A673 (cell line): ENCODE data around the gene CFAP61. TPM values are rescaled to one million over a fixed set of nuclear protein-coding genes. Genes with fewer than 3 reads are reported as not detected.

Experiments used
- BruUV-seq: library from RNA; stranded (reverse); fragments of 400-500 nt; replicated peaks from 2 replicates; lab custom pipeline; 2021; lab: Mats Ljungman, UMichigan
- CTCF ChIA-PET: fragments of 300-600 bp; sonication (Branson Sonifier 250); formaldehyde crosslinking; loops from one replicate; lab custom pipeline; 2022; ENCODE audit warnings: antibody characterized with exemption; lab: Charles Lee
- POLR2A ChIA-PET: fragments of 300-600 bp; sonication (Branson Sonifier 250); formaldehyde crosslinking; loops from one replicate; lab custom pipeline; 2022; ENCODE audit warnings: antibody characterized with exemption; ENCODE audit not compliant: low non-redundant PET; lab: Charles Lee
- DNase-seq: peaks from one replicate; pipeline ENCODE4 v3.0.0-alpha.2; 2015; ENCODE audit warnings: low spot score
- H3K27ac ChIP-seq: fragments of 200-600 bp; sonication (generic); 2 replicates; pipeline ENCODE4 v1.5.1; 2016; ENCODE audit warnings: mixed run types, low read depth, mild to moderate bottlenecking, mixed read lengths, antibody characterized with exemption, low read length; ENCODE audit not compliant: poor library complexity, severe bottlenecking
- H3K27me3 ChIP-seq: fragments of 200-600 bp; sonication (generic); replicated peaks from 2 replicates; pipeline ENCODE4 v1.6.1; 2017; ENCODE audit warnings: mixed run types, low read depth, mild to moderate bottlenecking, mixed read lengths, antibody characterized with exemption, low read length; ENCODE audit not compliant: insufficient read depth, poor library complexity
- H3K36me3 ChIP-seq: fragments of 200-600 bp; sonication (generic); 2 replicates; pipeline ENCODE4 v1.6.1; 2016; ENCODE audit warnings: mixed run types, mild to moderate bottlenecking, mixed read lengths, antibody characterized with exemption, low read length; ENCODE audit not compliant: insufficient read depth, poor library complexity, severe bottlenecking
- H3K4me1 ChIP-seq: fragments of 200-600 bp; sonication (generic); 2 replicates; pipeline ENCODE4 v1.6.1; 2017; ENCODE audit warnings: mixed run types, mild to moderate bottlenecking, mixed read lengths, antibody characterized with exemption, low read length; ENCODE audit not compliant: insufficient read depth, poor library complexity, severe bottlenecking
- H3K4me3 ChIP-seq: fragments of 200-600 bp; sonication (generic); 2 replicates; pipeline ENCODE4 v1.5.1; 2016; ENCODE audit warnings: low read depth, mixed run types, mild to moderate bottlenecking, mixed read lengths, low read length; ENCODE audit not compliant: poor library complexity, severe bottlenecking
- H3K9me3 ChIP-seq: fragments of 200-600 bp; sonication (generic); 2 replicates; pipeline ENCODE4 v1.6.1; 2016; ENCODE audit warnings: mixed run types, low read depth, mild to moderate bottlenecking, mixed read lengths, antibody characterized with exemption, low read length; ENCODE audit not compliant: poor library complexity, severe bottlenecking
- CTCF ChIP-seq: fragments of 300-800, 200-600 bp; sonication (generic); conservative IDR thresholded peaks from 2 replicates; pipeline ENCODE4 v1.5.1; 2017; ENCODE audit warnings: low read depth, mild to moderate bottlenecking, antibody characterized with exemption, low read length, moderate library complexity, mixed read lengths
- EZH2 ChIP-seq: fragments of 200-600 bp; sonication (generic); IDR thresholded peaks from 2 replicates; pipeline ENCODE4 v1.6.1; 2017; ENCODE audit warnings: borderline replicate concordance, low read depth, mild to moderate bottlenecking, mixed read lengths, antibody characterized with exemption, low read length; ENCODE audit not compliant: poor library complexity, severe bottlenecking
- intact Hi-C: fragments of 100-400 bp; cut with micrococcal nuclease; formaldehyde crosslinking; loops from one replicate; pipeline ENCODE4 v1.10.0; 2022; ENCODE audit not compliant: unreplicated experiment
- total RNA-seq: library from RNA; stranded (reverse); gene quantifications from 2 replicates; pipeline ENCODE4 v1.2.3, GENCODE V29; 2021

CFAP61 gene
- total RNA-seq, 1 experiment from 2014 or later, result not detected

DNA sequence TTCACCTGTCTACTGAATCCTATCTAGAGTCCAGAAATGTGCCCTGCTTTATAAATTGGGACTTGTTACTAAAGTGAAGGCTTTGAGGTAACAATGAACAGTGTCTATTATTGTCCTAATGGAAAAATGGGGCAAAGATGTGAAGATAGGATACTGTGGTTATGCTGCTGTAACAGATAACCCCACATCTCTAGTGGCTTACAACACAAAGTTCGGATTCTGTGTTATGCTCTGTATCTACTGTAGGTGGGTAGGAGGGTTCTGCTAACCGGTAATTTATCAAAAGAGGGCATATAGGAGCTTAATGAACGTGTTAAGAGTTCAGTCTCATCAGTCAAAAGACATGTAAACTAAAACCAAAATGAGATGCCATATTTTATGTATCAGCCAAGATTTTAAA, 28.9 kb upstream of the CFAP61 start:
- Histone ChIP-seq H3K9me3 (no peaks in the 10 kb centered on the region), H3K4me1 (no peaks in the 10 kb centered on the region), H3K4me3 (no peak overlapping the region), H3K27me3 (no peaks in the 10 kb centered on the region), H3K36me3 (peaks cover 21% of the 10 kb centered on the region), H3K27ac (no peak overlapping the region)
- CTCF ChIA-PET, result no interaction called here
- DNase-seq, result no peak
- BruUV-seq, result no TSS peak
- POLR2A ChIA-PET, result no interaction called here
- intact Hi-C loops, result no loop called here
- TF ChIP-seq EZH2, result no peak

GRCh38 chr20:20024942-20025341, 27.4 kb upstream of the CFAP61 start:
- H3K36me3 ChIP-seq, result peaks cover 28% of the 10 kb centered on the region
- ChIA-PET CTCF (no interaction called here), POLR2A (no interaction called here)
- H3K4me1 ChIP-seq, result no peaks in the 10 kb centered on the region
- DNase-seq, result no peak
- TF ChIP-seq CTCF (no peak), EZH2 (no peak)
- intact Hi-C loops, result no loop called here
- BruUV-seq, result no TSS peak
- no peak overlapping the region for H3K27ac ChIP-seq
- H3K27me3 ChIP-seq, result no peaks in the 10 kb centered on the region
- no peaks in the 10 kb centered on the region for H3K9me3 ChIP-seq
- no peak overlapping the region for H3K4me3 ChIP-seq

GRCh38 chr20:20027284-20027683, 25.0 kb upstream of the CFAP61 start:
- Histone ChIP-seq H3K4me1 (no peaks in the 10 kb centered on the region), H3K36me3 (peaks cover 46% of the 10 kb centered on the region), H3K27ac (no peak overlapping the region), H3K27me3 (no peaks in the 10 kb centered on the region), H3K4me3 (no peak overlapping the region), H3K9me3 (no peaks in the 10 kb centered on the region)
- intact Hi-C loops, result no loop called here
- DNase-seq, result no peak
- BruUV-seq, result no TSS peak
- POLR2A ChIA-PET, result no interaction called here
- CTCF ChIA-PET, result no interaction called here
- TF ChIP-seq EZH2 (no peak), CTCF (no peak)

- Histone ChIP-seq H3K4me1 (no peaks in the 10 kb centered on the region), H3K27ac (no peak overlapping the region), H3K9me3 (no peaks in the 10 kb centered on the region), H3K4me3 (no peak overlapping the region), H3K36me3 (peaks cover 89% of the 10 kb centered on the region), H3K27me3 (no peaks in the 10 kb centered on the region)
- BruUV-seq, result no TSS peak
- DNase-seq, result no peak
- TF ChIP-seq CTCF (no peak), EZH2 (no peak)
- ChIA-PET POLR2A (no interaction called here), CTCF (no interaction called here)
- intact Hi-C loops, result loop anchor here (10.0 kb wide), 1 partner anchor 63 kb away; no protein-coding TSS in a partner anchor
Observed at GRCh38 chr20:20031790-20032189, 20.5 kb upstream of the CFAP61 start.
